HS-5 (cell line): Measurements from ENCODE around the gene MPZL1.
"Not testable (repeated sequence)": the region's sequence is repeated elsewhere in the genome, so short reads cannot be mapped to it uniquely, and the experiment has no call there.

Experiments used
- DNase-seq: peaks from one replicate; pipeline ENCODE4 v3.0.0-alpha.2; 2012; ENCODE audit warnings: low read depth

The MPZL1 gene

GRCh38 chr1:167781558-167781957, 59.8 kb downstream of the MPZL1 start:
- no peak for DNase-seq

GRCh38 chr1:167782946-167783345, 61.2 kb downstream of the MPZL1 start:
- no peak for DNase-seq

GRCh38 chr1:167784876-167785550, 63.2 kb downstream of the MPZL1 start:
- no peak for DNase-seq

GRCh38 chr1:167786502-167786901, 64.7 kb downstream of the MPZL1 start:
- no peak for DNase-seq

GRCh38 chr1:167789501-167789900, 67.7 kb downstream of the MPZL1 start:
- no peak for DNase-seq

- no peak for DNase-seq
These were observed 68.3 kb downstream of the MPZL1 start for GRCh38 chr1:167790117-167790516.

- no peak for DNase-seq
These were observed 69.8 kb downstream of the MPZL1 start for GRCh38 chr1:167791281-167792187.

GRCh38 chr1:167792188-167792565, 70.4 kb downstream of the MPZL1 start:
- DNase-seq = no peak

- no peak for DNase-seq
These were observed 72.3 kb downstream of the MPZL1 start for GRCh38 chr1:167794043-167794442.

- no peak for DNase-seq
These were observed 74.3 kb downstream of the MPZL1 start for GRCh38 chr1:167795810-167796740.

GRCh38 chr1:167797015-167797414, 75.2 kb downstream of the MPZL1 start:
- peak; percentile 95 for DNase-seq

GRCh38 chr1:167798952-167799351, 77.2 kb downstream of the MPZL1 start:
- DNase-seq = no peak

GRCh38 chr1:167799747-167800146, 78.0 kb downstream of the MPZL1 start:
- no peak for DNase-seq

- no peak for DNase-seq
These were observed 78.5 kb downstream of the MPZL1 start for GRCh38 chr1:167800251-167800650.

GRCh38 chr1:167802235-167802634, 80.5 kb downstream of the MPZL1 start:
- no peak for DNase-seq

- DNase-seq = peak; percentile 81
These were observed 81.8 kb downstream of the MPZL1 start for GRCh38 chr1:167803358-167804207.

GRCh38 chr1:167805041-167805556, 83.3 kb downstream of the MPZL1 start:
- DNase-seq = no peak

GRCh38 chr1:167806235-167806634, 84.5 kb downstream of the MPZL1 start:
- not testable (repeated sequence) for DNase-seq

- not testable (repeated sequence) for DNase-seq
These were observed 84.9 kb downstream of the MPZL1 start for GRCh38 chr1:167806676-167807075.

GRCh38 chr1:167808104-167808503, 86.3 kb downstream of the MPZL1 start:
- no peak for DNase-seq

- no peak for DNase-seq
These were observed 86.9 kb downstream of the MPZL1 start for GRCh38 chr1:167808690-167809089.
